Loucy (cell line): ENCODE measurements around the gene RFX1.

Experiments
- CTCF ChIP-seq: fragments of 200-600 bp; sonication (generic); conservative IDR thresholded peaks from 2 replicates; pipeline ENCODE4 v1.5.1; 2014; ENCODE audit warnings: mild to moderate bottlenecking, antibody characterized with exemption, low read length
- EZH2phosphoT487 ChIP-seq: fragments of 200-600 bp; IDR thresholded peaks from 2 replicates; pipeline ENCODE4 v1.6.1; 2018; ENCODE audit warnings: antibody characterized with exemption, mild to moderate bottlenecking, moderate library complexity, borderline replicate concordance

GRCh38 chr19:14021474-14021873 is 15.4 kb upstream of the RFX1 start:
- no peak for TF ChIP-seq EZH2phosphoT487
- TF ChIP-seq CTCF: no peak
